ENCODE measurements around the gene KIAA1958. TPM values are rescaled to one million over a fixed set of nuclear protein-coding genes. Genes with fewer than 3 reads are reported as not detected.
A peak's percentile ranks its signal among the peaks of the same experiment; 100 is the strongest.

KIAA1958 gene
- total RNA-seq, 1 experiment from 2014 or later, result 6.6 TPM

GRCh38 chr9:112703304-112703703 lies 216.7 kb downstream of the KIAA1958 start:
- no peak for DNase-seq (ENCODE audit: extremely low read depth, low read depth)

- peak; percentile 36 for DNase-seq (ENCODE audit: extremely low read depth, low read depth)
Measured at GRCh38 chr9:112705768-112706427, 219.3 kb downstream of the KIAA1958 start.

- DNase-seq (ENCODE audit: extremely low read depth, low read depth), result peak; percentile 33
Measured at GRCh38 chr9:112711050-112711689, 224.5 kb downstream of the KIAA1958 start.

- no peak for DNase-seq (ENCODE audit: extremely low read depth, low read depth)
Measured at GRCh38 chr9:112712678-112713077, 226.1 kb downstream of the KIAA1958 start.

GRCh38 chr9:112717661-112718331 lies 231.2 kb downstream of the KIAA1958 start, which contains the start of gene INIP:
Gene INIP (minus strand): TSS chr9:112718117. CDS start chr9:112716485, 1,632 bp downstream.
- DNase-seq (ENCODE audit: extremely low read depth, low read depth), result peak; percentile 96

Other genes with a start within 250 kb of the KIAA1958 start
- 76.3 and 79.9 TPM in 2 replicates for gene PTBP3, start 153.2 kb upstream of the KIAA1958 start, total RNA-seq (2014; rRNA removed; shearing (Covaris generic))
- gene HSDL2, start 106.7 kb upstream of the KIAA1958 start, total RNA-seq (2014; rRNA removed; shearing (Covaris generic)), result 42.3 and 42.4 TPM in 2 replicates
- 25.7 and 29.1 TPM in 2 replicates for gene INIP, start 231.3 kb downstream of the KIAA1958 start, total RNA-seq (2014; rRNA removed; shearing (Covaris generic))

Data from NCI-H460 (cell line).